GM12874 (cell line): ENCODE results near the gene RPS16.

Experiments
- TF ChIP-seq, protein P1 (sequence below): IDR thresholded peaks from 2 replicates; pipeline ENCODE4 v1.5.1; 2011; ENCODE audit warnings: low read depth, mild to moderate bottlenecking, control low read depth, low read length, moderate library complexity; ENCODE audit not compliant: insufficient read depth

The RPS16 gene

DNA sequence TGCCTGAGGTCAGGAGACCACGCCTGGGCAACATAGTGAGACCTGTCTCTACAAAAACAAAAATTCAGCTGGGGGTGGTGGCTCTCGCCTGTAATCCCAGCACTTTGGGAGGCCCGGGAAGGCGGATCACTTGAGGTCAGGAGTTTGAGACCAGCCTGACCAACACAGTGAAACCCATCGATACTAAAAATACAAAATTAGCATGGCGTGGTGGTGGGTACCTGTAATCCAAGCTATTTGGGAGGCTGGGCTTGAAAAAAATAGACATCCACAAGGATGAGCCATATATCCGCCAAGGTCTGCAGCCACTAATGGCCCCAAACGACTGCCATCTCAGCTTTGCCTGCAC lies 3.1 kb downstream of the RPS16 start:
- TF ChIP-seq, protein P1, sequence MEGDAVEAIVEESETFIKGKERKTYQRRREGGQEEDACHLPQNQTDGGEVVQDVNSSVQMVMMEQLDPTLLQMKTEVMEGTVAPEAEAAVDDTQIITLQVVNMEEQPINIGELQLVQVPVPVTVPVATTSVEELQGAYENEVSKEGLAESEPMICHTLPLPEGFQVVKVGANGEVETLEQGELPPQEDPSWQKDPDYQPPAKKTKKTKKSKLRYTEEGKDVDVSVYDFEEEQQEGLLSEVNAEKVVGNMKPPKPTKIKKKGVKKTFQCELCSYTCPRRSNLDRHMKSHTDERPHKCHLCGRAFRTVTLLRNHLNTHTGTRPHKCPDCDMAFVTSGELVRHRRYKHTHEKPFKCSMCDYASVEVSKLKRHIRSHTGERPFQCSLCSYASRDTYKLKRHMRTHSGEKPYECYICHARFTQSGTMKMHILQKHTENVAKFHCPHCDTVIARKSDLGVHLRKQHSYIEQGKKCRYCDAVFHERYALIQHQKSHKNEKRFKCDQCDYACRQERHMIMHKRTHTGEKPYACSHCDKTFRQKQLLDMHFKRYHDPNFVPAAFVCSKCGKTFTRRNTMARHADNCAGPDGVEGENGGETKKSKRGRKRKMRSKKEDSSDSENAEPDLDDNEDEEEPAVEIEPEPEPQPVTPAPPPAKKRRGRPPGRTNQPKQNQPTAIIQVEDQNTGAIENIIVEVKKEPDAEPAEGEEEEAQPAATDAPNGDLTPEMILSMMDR, result no peak

DNA sequence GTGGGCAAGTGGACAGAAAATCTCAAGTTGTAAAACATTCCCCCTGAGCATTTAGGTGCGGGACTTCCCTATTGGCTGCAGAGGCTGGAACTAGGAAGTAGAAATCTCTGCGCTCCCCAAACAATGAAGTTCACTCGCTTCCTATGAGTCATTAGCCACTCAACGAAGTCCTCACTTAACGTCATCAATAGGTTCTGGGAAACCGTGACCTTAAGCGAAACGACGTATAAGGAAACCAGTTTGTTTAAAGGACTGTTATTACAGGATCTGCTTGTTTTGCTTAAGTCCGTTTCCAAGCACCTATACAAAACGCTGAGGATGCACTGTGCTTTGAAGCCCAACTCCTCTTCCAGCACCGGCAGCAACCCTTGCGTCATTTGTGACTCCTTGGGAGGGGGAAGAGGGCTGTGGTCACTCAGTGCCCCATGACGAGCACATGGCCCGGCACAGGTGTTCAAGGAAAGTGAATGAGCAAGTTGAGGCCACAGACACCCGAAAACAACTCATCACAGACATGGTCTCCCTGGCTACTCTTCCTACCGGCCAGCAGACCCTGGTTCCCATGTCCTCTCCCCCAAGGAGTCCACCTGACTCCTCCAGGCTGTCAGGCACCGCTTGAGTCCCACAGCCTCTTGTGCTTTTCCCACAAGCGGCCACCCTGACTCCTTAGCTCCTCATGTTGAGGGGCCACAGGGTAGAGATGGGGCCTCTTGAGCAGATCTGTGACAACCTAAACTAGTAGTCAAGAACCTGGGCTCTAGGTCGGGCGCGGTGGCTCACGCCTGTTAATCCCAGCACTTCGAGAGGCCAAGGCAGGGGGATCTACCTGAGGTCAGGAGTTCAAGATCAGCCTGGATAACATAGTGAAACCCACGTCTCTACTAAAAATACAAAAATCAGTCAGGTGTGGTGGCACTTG lies 4.8 kb downstream of the RPS16 start:
- TF ChIP-seq, protein P1, result no peak

DNA sequence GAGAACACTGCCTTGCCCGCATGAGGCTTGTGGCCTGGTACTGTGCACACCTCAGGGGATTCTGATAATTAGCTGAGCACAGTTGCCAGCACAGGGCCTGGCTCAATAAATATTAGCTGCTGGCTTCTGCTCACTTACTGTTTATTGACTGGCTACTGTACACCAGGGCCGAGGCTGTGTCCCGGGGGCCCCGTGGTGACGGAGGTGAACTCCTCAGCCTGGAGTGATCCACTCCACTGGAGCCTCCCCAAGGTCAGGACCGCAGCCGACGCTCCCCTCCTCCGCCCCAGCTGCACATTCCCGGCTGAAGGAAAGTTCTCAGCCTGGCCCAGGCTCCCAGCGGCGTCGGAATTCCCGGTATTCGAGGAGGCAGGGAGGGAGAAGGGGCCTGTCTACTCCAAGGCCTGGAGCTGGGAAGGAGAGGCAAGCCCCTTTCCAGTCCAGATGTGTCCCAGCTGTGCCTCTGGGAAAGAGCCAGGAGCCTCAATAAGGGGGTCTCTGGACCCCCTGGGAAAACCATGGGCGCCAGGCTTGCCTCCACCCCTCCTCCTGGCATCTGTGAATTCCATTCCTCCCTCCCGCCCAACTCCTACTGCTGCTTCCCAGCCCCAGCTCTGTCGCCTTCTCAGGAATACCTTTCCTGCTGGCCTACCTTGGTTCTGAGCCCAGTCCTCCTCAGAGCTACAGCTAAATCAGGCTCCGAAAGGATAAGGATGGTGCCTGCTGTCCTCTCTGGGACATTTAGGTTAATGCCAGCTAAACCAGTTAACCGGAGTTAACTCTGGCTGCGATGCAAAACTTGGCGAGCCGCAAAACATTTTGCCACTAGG lies 7.3 kb downstream of the RPS16 start:
- TF ChIP-seq, protein P1, result no peak

DNA sequence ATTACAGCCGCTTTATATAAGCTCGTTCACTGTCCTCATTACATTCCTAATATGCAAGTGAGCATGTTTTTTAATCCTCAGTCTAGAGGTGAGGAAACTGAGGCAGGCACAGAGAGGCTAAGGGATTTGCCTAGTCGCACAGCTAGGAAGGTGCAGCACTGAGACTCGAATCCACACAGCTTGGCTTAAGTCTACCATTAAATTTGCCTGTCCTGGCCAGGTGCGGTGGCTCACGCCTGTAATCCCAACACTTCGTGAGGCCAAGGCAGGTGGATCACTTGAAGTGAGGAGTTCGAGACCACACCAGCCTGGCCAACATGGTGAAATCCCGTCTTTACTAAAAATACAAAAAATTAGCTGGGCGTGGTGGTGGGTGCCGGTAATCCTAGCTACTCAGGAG lies 8.0 kb downstream of the RPS16 start:
- TF ChIP-seq, protein P1, result no peak

DNA sequence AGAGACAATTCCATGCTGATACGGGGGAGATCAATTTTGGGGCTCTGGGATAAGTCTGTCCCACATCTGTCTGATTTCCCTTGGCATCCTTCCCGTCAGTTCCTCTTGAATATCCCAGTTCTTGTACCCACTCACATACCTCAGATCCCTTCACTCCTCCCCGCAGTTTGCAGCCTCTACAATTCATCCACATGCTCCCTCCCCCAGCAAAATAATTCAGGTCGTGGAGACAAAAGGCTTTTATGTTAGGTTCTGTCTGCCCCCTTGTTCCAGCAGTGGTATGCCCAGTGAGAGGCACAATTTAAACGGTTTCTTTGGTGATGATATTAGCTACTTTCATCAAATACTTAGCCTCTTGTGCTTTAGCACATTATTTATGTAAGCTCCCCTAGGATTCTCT lies 9.6 kb downstream of the RPS16 start:
- TF ChIP-seq, protein P1, result no peak

DNA sequence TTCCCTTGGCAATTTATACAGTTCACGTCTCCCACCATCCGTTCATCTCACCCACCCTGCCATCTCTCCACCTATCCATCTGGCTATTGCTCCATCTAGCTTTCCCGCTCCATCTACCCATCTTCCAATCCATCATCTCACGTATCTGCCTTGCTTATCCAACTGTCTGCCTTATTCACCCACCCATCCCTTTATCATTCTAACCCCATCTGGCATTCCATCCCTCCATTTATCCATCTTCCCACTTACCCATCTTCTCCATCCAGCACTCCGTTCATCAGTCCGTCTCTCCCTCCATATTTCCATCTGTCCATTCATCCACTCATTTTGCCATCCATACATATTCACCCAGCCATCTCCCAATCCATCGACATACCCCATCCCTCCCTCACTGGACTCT lies 10.0 kb downstream of the RPS16 start:
- TF ChIP-seq, protein P1, result no peak

DNA sequence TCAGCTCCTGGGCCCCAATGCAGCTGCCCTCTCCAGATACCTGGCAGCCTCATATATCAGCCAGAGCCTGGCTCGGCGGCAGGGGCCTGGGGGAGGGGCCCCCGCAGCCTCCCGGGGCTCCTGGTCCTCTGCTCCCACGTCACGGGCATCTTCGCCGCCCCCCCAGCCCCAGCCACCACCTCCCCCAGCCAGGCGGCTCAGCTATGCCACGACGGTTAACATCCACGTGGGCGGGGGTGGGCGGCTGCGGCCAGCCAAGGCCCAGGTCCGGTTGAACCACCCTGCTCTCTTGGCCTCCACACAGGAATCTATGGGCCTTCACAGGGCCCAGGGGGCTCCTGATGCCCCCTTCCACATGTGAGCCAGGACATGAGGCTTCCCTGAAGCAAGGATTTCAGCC lies 10.8 kb downstream of the RPS16 start:
- TF ChIP-seq, protein P1, result no peak
